DMS 273 (cell line): Measurements from ENCODE around the gene IQCN.
"Not testable (repeated sequence)": the region's sequence is repeated elsewhere in the genome, so short reads cannot be mapped to it uniquely, and the experiment has no call there.

Experiments
- DNase-seq: peaks from one replicate; lab custom pipeline; 2025; ENCODE audit not compliant: unreplicated experiment; lab: John Stamatoyannopoulos, UW

Gene IQCN

GRCh38 chr19:18214779-18215433 lies 59.3 kb downstream of the IQCN start:
- no peak for DNase-seq

GRCh38 chr19:18211683-18212082 lies 62.6 kb downstream of the IQCN start:
- DNase-seq = no peak

- not testable (repeated sequence) for DNase-seq
Measured at GRCh38 chr19:18209912-18210311, 64.3 kb downstream of the IQCN start.

- DNase-seq = peak; percentile 78
Measured at GRCh38 chr19:18208098-18208951, 65.9 kb downstream of the IQCN start.
